ENCODE results near the gene DLG2.

Gene DLG2

GRCh38 chr11:83864412-83865057, 1762.6 kb downstream of the DLG2 start:
- no peaks in the 10 kb centered on the region for H3K36me3 ChIP-seq (ENCODE audit: control insufficient read depth, insufficient read depth, low read length)
- H3K9ac ChIP-seq (ENCODE audit: low read depth, low read length) = no peak overlapping the region
- H3K4me3 ChIP-seq (ENCODE audit: low read depth, low read length) = no peak overlapping the region
- no peaks in the 10 kb centered on the region for H3K4me1 ChIP-seq (ENCODE audit: control insufficient read depth, insufficient read depth, low read length)
- H3K27me3 ChIP-seq (ENCODE audit: control insufficient read depth, insufficient read depth, low read length) = no peaks in the 10 kb centered on the region
- H3K9me3 ChIP-seq (ENCODE audit: control insufficient read depth, insufficient read depth, low read length) = no peaks in the 10 kb centered on the region

- Histone ChIP-seq H3K4me3 (ENCODE audit: low read depth, low read length) (no peak overlapping the region), H3K27me3 (ENCODE audit: control insufficient read depth, insufficient read depth, low read length) (no peaks in the 10 kb centered on the region), H3K36me3 (ENCODE audit: control insufficient read depth, insufficient read depth, low read length) (no peaks in the 10 kb centered on the region), H3K4me1 (ENCODE audit: control insufficient read depth, insufficient read depth, low read length) (no peaks in the 10 kb centered on the region), H3K9ac (ENCODE audit: low read depth, low read length) (no peak overlapping the region), H3K9me3 (ENCODE audit: control insufficient read depth, insufficient read depth, low read length) (no peaks in the 10 kb centered on the region)
These were observed 1763.9 kb downstream of the DLG2 start for GRCh38 chr11:83863272-83863671.

- Histone ChIP-seq H3K9ac (ENCODE audit: low read depth, low read length) (no peak overlapping the region), H3K4me1 (ENCODE audit: control insufficient read depth, insufficient read depth, low read length) (no peaks in the 10 kb centered on the region), H3K9me3 (ENCODE audit: control insufficient read depth, insufficient read depth, low read length) (no peaks in the 10 kb centered on the region), H3K36me3 (ENCODE audit: control insufficient read depth, insufficient read depth, low read length) (no peaks in the 10 kb centered on the region), H3K4me3 (ENCODE audit: low read depth, low read length) (no peak overlapping the region), H3K27me3 (ENCODE audit: control insufficient read depth, insufficient read depth, low read length) (no peaks in the 10 kb centered on the region)
These were observed 1764.5 kb downstream of the DLG2 start for GRCh38 chr11:83862691-83863090.

- Histone ChIP-seq H3K4me3 (ENCODE audit: low read depth, low read length) (no peak overlapping the region), H3K9me3 (ENCODE audit: control insufficient read depth, insufficient read depth, low read length) (no peaks in the 10 kb centered on the region), H3K36me3 (ENCODE audit: control insufficient read depth, insufficient read depth, low read length) (no peaks in the 10 kb centered on the region), H3K4me1 (ENCODE audit: control insufficient read depth, insufficient read depth, low read length) (no peaks in the 10 kb centered on the region), H3K27me3 (ENCODE audit: control insufficient read depth, insufficient read depth, low read length) (no peaks in the 10 kb centered on the region), H3K9ac (ENCODE audit: low read depth, low read length) (no peak overlapping the region)
These were observed 1765.1 kb downstream of the DLG2 start for GRCh38 chr11:83862033-83862432.

- Histone ChIP-seq H3K4me3 (ENCODE audit: low read depth, low read length) (no peak overlapping the region), H3K9me3 (ENCODE audit: control insufficient read depth, insufficient read depth, low read length) (no peaks in the 10 kb centered on the region), H3K36me3 (ENCODE audit: control insufficient read depth, insufficient read depth, low read length) (no peaks in the 10 kb centered on the region), H3K9ac (ENCODE audit: low read depth, low read length) (no peak overlapping the region), H3K27me3 (ENCODE audit: control insufficient read depth, insufficient read depth, low read length) (no peaks in the 10 kb centered on the region), H3K4me1 (ENCODE audit: control insufficient read depth, insufficient read depth, low read length) (no peaks in the 10 kb centered on the region)
These were observed 1768.5 kb downstream of the DLG2 start for GRCh38 chr11:83858694-83859093.

GRCh38 chr11:83855237-83855636, 1771.9 kb downstream of the DLG2 start:
- no peaks in the 10 kb centered on the region for H3K4me1 ChIP-seq (ENCODE audit: control insufficient read depth, insufficient read depth, low read length)
- no peak overlapping the region for H3K9ac ChIP-seq (ENCODE audit: low read depth, low read length)
- H3K36me3 ChIP-seq (ENCODE audit: control insufficient read depth, insufficient read depth, low read length) = no peaks in the 10 kb centered on the region
- no peak overlapping the region for H3K4me3 ChIP-seq (ENCODE audit: low read depth, low read length)
- H3K27me3 ChIP-seq (ENCODE audit: control insufficient read depth, insufficient read depth, low read length) = no peaks in the 10 kb centered on the region
- no peaks in the 10 kb centered on the region for H3K9me3 ChIP-seq (ENCODE audit: control insufficient read depth, insufficient read depth, low read length)

GRCh38 chr11:83852775-83853442, 1774.2 kb downstream of the DLG2 start:
- no peak overlapping the region for H3K4me3 ChIP-seq (ENCODE audit: low read depth, low read length)
- H3K9me3 ChIP-seq (ENCODE audit: control insufficient read depth, insufficient read depth, low read length) = no peaks in the 10 kb centered on the region
- no peak overlapping the region for H3K9ac ChIP-seq (ENCODE audit: low read depth, low read length)
- no peaks in the 10 kb centered on the region for H3K36me3 ChIP-seq (ENCODE audit: control insufficient read depth, insufficient read depth, low read length)
- H3K4me1 ChIP-seq (ENCODE audit: control insufficient read depth, insufficient read depth, low read length) = no peaks in the 10 kb centered on the region
- H3K27me3 ChIP-seq (ENCODE audit: control insufficient read depth, insufficient read depth, low read length) = no peaks in the 10 kb centered on the region

- Histone ChIP-seq H3K27me3 (ENCODE audit: control insufficient read depth, insufficient read depth, low read length) (no peaks in the 10 kb centered on the region), H3K4me1 (ENCODE audit: control insufficient read depth, insufficient read depth, low read length) (no peaks in the 10 kb centered on the region), H3K9me3 (ENCODE audit: control insufficient read depth, insufficient read depth, low read length) (no peaks in the 10 kb centered on the region), H3K4me3 (ENCODE audit: low read depth, low read length) (no peak overlapping the region), H3K36me3 (ENCODE audit: control insufficient read depth, insufficient read depth, low read length) (no peaks in the 10 kb centered on the region), H3K9ac (ENCODE audit: low read depth, low read length) (no peak overlapping the region)
These were observed 1775.1 kb downstream of the DLG2 start for GRCh38 chr11:83852012-83852411.

- Histone ChIP-seq H3K4me1 (ENCODE audit: control insufficient read depth, insufficient read depth, low read length) (no peaks in the 10 kb centered on the region), H3K9ac (ENCODE audit: low read depth, low read length) (no peak overlapping the region), H3K9me3 (ENCODE audit: control insufficient read depth, insufficient read depth, low read length) (no peaks in the 10 kb centered on the region), H3K4me3 (ENCODE audit: low read depth, low read length) (no peak overlapping the region), H3K36me3 (ENCODE audit: control insufficient read depth, insufficient read depth, low read length) (no peaks in the 10 kb centered on the region), H3K27me3 (ENCODE audit: control insufficient read depth, insufficient read depth, low read length) (no peaks in the 10 kb centered on the region)
These were observed 1779.6 kb downstream of the DLG2 start for GRCh38 chr11:83847467-83848034.

GRCh38 chr11:83845797-83846196, 1781.3 kb downstream of the DLG2 start:
- no peaks in the 10 kb centered on the region for H3K36me3 ChIP-seq (ENCODE audit: control insufficient read depth, insufficient read depth, low read length)
- H3K27me3 ChIP-seq (ENCODE audit: control insufficient read depth, insufficient read depth, low read length) = no peaks in the 10 kb centered on the region
- no peak overlapping the region for H3K4me3 ChIP-seq (ENCODE audit: low read depth, low read length)
- H3K4me1 ChIP-seq (ENCODE audit: control insufficient read depth, insufficient read depth, low read length) = no peaks in the 10 kb centered on the region
- no peaks in the 10 kb centered on the region for H3K9me3 ChIP-seq (ENCODE audit: control insufficient read depth, insufficient read depth, low read length)
- no peak overlapping the region for H3K9ac ChIP-seq (ENCODE audit: low read depth, low read length)

- Histone ChIP-seq H3K36me3 (ENCODE audit: control insufficient read depth, insufficient read depth, low read length) (no peaks in the 10 kb centered on the region), H3K4me3 (ENCODE audit: low read depth, low read length) (no peak overlapping the region), H3K9me3 (ENCODE audit: control insufficient read depth, insufficient read depth, low read length) (no peaks in the 10 kb centered on the region), H3K4me1 (ENCODE audit: control insufficient read depth, insufficient read depth, low read length) (peaks cover 2% of the 10 kb centered on the region), H3K9ac (ENCODE audit: low read depth, low read length) (no peak overlapping the region), H3K27me3 (ENCODE audit: control insufficient read depth, insufficient read depth, low read length) (no peaks in the 10 kb centered on the region)
These were observed 1786.8 kb downstream of the DLG2 start for GRCh38 chr11:83840326-83840725.
